Ovary (tissue), 9 donors: ENCODE measurements around the gene PLB1. TPM values are rescaled to one million over a fixed set of nuclear protein-coding genes. Genes with fewer than 3 reads are reported as not detected.
"Not testable (repeated sequence)": the region's sequence is repeated elsewhere in the genome, so short reads cannot be mapped to it uniquely, and the experiment has no call there.

ENCODE experiments used
- DNase-seq, 5 donors: peaks; one replicate each; pipeline ENCODE4 v3.0.0-alpha.2; 2019 to 2020
- H3K27ac ChIP-seq, 2 donors: fragments of 200-600 bp; one replicate each; pipeline versions ENCODE4 v1.5.1 to v1.8.0; 2019 to 2022
- H3K27me3 ChIP-seq: fragments of 200-600 bp; one replicate; pipeline ENCODE4 v1.8.0; 2022
- H3K36me3 ChIP-seq: fragments of 200-600 bp; sonication (generic); one replicate; pipeline ENCODE4 v1.5.1; 2019
- H3K4me1 ChIP-seq: one replicate; pipeline ENCODE4 v1.8.1; 2013; ENCODE audit warnings: mild to moderate bottlenecking, moderate library complexity; ENCODE audit not compliant: insufficient read depth
- H3K4me3 ChIP-seq: fragments of 200-600 bp; sonication (generic); one replicate; pipeline ENCODE4 v1.5.1; 2017
- H3K9me3 ChIP-seq, 2 donors: fragments of 200-600 bp in 1 of 2; sonication (generic) in 1 of 2; one replicate each; pipeline versions ENCODE4 v1.5.1 to v1.8.1; 2013 to 2019; ENCODE audit warnings: mild to moderate bottlenecking in 1 of 2, moderate library complexity in 1 of 2
- EP300 ChIP-seq: sonication (generic); formaldehyde crosslinking; IDR thresholded peaks from one replicate; pipeline ENCODE4 v1.6.1; 2017; ENCODE audit warnings: antibody characterized with exemption
- POLR2A ChIP-seq: fragments of 450-650 bp; IDR thresholded peaks from one replicate; pipeline ENCODE4 v1.6.1; 2017; ENCODE audit warnings: antibody characterized with exemption, mild to moderate bottlenecking, moderate library complexity
- WGBS, 3 donors: extraction: QIAGEN DNeasy Blood & Tissue Kit in 1 of 3; methylation state at CpG; one replicate each; pipeline versions ENCODE4 v1.1.5 to v1.1.7; 2013 to 2017; 5-methylcytosine and 5-hydroxymethylcytosine counted together
- intact Hi-C, 4 donors: fragments of 100-400 bp; cut with DNase I; formaldehyde crosslinking; loops; one replicate each; pipeline versions ENCODE4 v1.11.0 to v1.15.1; 2022 to 2023
- polyA plus RNA-seq, 2 donors: library from polyadenylated mRNA; stranded (reverse); fragments of 200-250 nt in 1 of 2; fragments of 350-450 nt in 1 of 2; fragmentation: Illumina TruSeq in 1 of 2; extraction: RNeasy Lipid Tissue Mini Kit (QIAGEN cat#74804) in 1 of 2; gene quantifications; one replicate each; pipeline ENCODE4 v1.2.3, GENCODE V29; 2013 to 2014
- total RNA-seq, 7 donors: library from RNA; depleted of rRNA in 2 of 7; stranded (reverse); fragments of >200 nt in 2 of 7; fragmentation: NEBNext Ultra II Directional in 3 of 7; extraction: Animal tissue kit (Norgen Biotek cat#: 25700) in 3 of 7; gene quantifications; one replicate each; pipeline versions ENCODE4 v1.1.0 to v1.2.4, GENCODE V29; 2016 to 2023
- TF ChIP-seq, protein P1 (sequence below), 3 donors: fragments of 450-650 bp in 2 of 3; fragments of 200-600 bp in 1 of 3; IDR thresholded peaks; one replicate each; pipeline versions ENCODE4 v1.5.1 to v1.8.0; 2016 to 2022; ENCODE audit warnings: antibody characterized with exemption in 3 of 3, mild to moderate bottlenecking in 1 of 3
- donor health status: DM: no; HTN: no; CAD: no; lungs with moderate emphysema.
- donor health status: DM: no; HTN: no; CAD: no.
- donor health status: Bipolar disorder and iron deficiency.
- donor health status: DM: yes; HTN: yes; CAD: no.
- donor health status: DM: no; HTN: no; CAD: no.
- donor health status: DM: yes; HTN: yes; CAD: no.

PLB1 gene
- total and polyA plus RNA-seq, 9 donors, result 0.99 to 9.3 (median 2.7) TPM

GRCh38 chr2:28469947-28470535, 25.8 kb upstream of the PLB1 start:
- Histone ChIP-seq H3K4me3 (no peak overlapping the region), H3K4me1 (no peaks in the 10 kb centered on the region), H3K9me3 (no peaks in the 10 kb centered on the region), H3K36me3 (no peaks in the 10 kb centered on the region), H3K27ac (no peak overlapping the region), H3K27me3 (no peaks in the 10 kb centered on the region)
- TF ChIP-seq, protein P1, sequence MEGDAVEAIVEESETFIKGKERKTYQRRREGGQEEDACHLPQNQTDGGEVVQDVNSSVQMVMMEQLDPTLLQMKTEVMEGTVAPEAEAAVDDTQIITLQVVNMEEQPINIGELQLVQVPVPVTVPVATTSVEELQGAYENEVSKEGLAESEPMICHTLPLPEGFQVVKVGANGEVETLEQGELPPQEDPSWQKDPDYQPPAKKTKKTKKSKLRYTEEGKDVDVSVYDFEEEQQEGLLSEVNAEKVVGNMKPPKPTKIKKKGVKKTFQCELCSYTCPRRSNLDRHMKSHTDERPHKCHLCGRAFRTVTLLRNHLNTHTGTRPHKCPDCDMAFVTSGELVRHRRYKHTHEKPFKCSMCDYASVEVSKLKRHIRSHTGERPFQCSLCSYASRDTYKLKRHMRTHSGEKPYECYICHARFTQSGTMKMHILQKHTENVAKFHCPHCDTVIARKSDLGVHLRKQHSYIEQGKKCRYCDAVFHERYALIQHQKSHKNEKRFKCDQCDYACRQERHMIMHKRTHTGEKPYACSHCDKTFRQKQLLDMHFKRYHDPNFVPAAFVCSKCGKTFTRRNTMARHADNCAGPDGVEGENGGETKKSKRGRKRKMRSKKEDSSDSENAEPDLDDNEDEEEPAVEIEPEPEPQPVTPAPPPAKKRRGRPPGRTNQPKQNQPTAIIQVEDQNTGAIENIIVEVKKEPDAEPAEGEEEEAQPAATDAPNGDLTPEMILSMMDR (IDR thresholded peaks at IDR 0.05), result no peak
- TF ChIP-seq POLR2A, result no peak
- TF ChIP-seq EP300, result no peak
- WGBS, 3 donors, result 52 to 72% (median 57%) methylated on average over 4 of the region's 4 CpGs
- intact Hi-C loops, result no loop called here
- DNase-seq, result no peak

DNA sequence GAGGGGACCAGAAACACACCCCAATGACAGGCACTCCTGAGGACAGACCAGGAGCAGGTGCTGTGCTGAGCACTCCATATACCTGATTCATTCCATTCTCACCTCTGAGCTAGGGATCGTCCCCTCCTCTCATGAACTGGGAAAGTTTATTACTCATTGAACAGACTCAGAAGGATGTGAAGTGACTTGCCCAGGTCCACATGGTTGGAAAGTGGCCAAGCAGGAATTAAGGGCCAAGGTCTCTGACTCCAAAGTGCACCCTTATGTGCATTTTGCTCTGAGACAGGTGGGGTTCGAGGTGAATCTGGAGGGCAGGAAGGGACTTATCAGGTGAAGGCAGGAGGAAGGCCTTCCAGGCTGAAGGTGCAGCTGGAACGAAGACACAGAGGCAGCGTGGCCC, 25.1 kb upstream of the PLB1 start:
- intact Hi-C loops, result no loop called here
- Histone ChIP-seq H3K36me3 (no peaks in the 10 kb centered on the region), H3K27ac (no peak overlapping the region), H3K9me3 (no peaks in the 10 kb centered on the region), H3K27me3 (no peaks in the 10 kb centered on the region), H3K4me3 (no peak overlapping the region), H3K4me1 (no peaks in the 10 kb centered on the region)
- 81 to 95% (median 82%) methylated on average over 4 of the region's 4 CpGs for WGBS, 3 donors
- TF ChIP-seq EP300, result no peak
- no peak for TF ChIP-seq POLR2A
- TF ChIP-seq, protein P1 (IDR thresholded peaks at IDR 0.05), result no peak
- no peak for DNase-seq

DNA sequence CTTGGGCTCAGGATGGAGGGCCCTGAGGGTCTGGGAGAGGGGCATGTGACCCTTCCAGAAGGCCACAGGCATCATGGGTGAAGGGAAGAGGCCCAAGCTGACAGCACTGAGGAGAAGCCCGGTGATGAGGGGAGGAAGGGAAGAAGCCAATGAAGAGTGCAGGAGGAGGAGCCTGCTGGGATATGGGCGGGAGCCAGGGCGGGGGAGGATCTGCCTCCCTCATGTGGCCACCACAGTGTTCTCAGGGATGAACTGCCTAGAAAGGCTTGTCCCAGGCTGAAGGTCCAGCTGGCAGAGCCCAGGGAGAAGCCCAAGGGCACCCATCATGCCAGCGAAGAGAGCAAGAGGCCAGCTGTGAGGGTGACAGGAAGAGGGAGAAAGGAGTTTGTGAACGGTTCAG, 24.6 kb upstream of the PLB1 start:
- no peak for TF ChIP-seq EP300
- no peaks in the 10 kb centered on the region for H3K36me3 ChIP-seq
- DNase-seq, result no peak
- intact Hi-C loops, result no loop called here
- no peaks in the 10 kb centered on the region for H3K4me1 ChIP-seq
- 59 to 69% (median 68%) methylated on average over 5 of the region's 5 CpGs for WGBS, 3 donors
- no peaks in the 10 kb centered on the region for H3K27me3 ChIP-seq
- no peak overlapping the region for H3K27ac ChIP-seq
- no peaks in the 10 kb centered on the region for H3K9me3 ChIP-seq
- no peak overlapping the region for H3K4me3 ChIP-seq

DNA sequence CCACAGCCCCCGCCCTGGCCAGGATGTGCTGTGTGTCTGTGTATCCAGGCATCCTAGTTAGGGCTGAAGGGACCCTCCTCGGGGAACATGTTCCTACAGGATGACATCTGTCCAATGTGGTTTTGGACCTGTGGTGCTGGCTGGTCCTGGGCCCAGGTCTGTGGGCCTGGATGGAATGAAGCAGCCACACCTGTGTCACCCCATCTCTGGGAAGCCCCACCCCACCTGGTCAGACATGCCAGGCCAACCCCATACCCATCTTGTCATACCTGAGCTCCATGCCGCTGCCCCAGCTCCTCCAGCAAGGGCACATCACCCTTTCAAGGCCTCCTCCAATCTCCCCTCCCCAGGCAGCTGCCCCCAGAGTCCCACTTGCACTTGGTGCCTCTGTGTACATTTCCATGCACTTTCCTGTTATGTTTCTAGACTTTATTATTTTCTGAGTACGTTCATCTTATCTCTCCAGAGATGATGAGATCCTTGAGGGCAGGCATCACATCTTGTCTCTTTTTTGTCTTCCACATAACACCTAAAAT, 24.1 kb upstream of the PLB1 start:
- Histone ChIP-seq H3K27ac (no peak overlapping the region), H3K9me3 (no peaks in the 10 kb centered on the region), H3K36me3 (no peaks in the 10 kb centered on the region), H3K4me3 (no peak overlapping the region), H3K4me1 (no peaks in the 10 kb centered on the region), H3K27me3 (no peaks in the 10 kb centered on the region)
- WGBS, 3 donors, result 85 to 91% (median 89%) methylated on average over 4 of the region's 4 CpGs
- no peak for DNase-seq
- intact Hi-C loops, result no loop called here
- TF ChIP-seq EP300 (no peak), POLR2A (no peak)
- TF ChIP-seq, protein P1 (IDR thresholded peaks at IDR 0.05), result no peak

DNA sequence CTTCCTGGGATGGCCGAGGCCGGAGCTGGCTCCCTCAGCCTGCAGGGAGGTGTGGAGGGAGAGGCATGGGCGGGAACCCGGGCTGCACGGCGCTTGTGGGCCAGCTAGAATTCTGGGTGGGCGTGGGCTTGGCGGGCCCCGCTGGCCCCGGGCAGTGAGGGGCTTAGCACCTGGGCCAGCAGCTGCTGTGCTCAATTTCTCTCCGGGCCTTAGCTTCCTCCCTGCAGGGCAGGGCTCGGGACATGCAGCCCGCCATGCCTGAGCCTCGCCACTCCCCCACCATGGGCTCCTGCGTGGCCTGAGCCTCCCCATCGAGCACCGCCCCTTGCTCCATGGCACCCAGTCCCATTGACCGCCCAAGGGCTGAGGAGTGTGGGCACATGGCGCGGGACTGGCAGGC, 23.2 kb upstream of the PLB1 start:
- DNase-seq, H3K27ac ChIP-seq, H3K4me3 ChIP-seq, H3K9me3 ChIP-seq, H3K4me1 ChIP-seq, H3K36me3 ChIP-seq, H3K27me3 ChIP-seq, intact Hi-C loops: not testable (repeated sequence)
- 92 to 94% (median 94%) methylated on average over 20 of the region's 20 CpGs for WGBS, 3 donors
